GM21825 (cell line): ENCODE results near the gene APCDD1.

Experiments used
- ATAC-seq: cut with Tn5 transposase; IDR thresholded peaks from one replicate; pipeline ENCODE4 v1.9.1; 2021; ENCODE audit warnings: mild to moderate bottlenecking, moderate library complexity; ENCODE audit not compliant: unreplicated experiment

The APCDD1 gene

DNA sequence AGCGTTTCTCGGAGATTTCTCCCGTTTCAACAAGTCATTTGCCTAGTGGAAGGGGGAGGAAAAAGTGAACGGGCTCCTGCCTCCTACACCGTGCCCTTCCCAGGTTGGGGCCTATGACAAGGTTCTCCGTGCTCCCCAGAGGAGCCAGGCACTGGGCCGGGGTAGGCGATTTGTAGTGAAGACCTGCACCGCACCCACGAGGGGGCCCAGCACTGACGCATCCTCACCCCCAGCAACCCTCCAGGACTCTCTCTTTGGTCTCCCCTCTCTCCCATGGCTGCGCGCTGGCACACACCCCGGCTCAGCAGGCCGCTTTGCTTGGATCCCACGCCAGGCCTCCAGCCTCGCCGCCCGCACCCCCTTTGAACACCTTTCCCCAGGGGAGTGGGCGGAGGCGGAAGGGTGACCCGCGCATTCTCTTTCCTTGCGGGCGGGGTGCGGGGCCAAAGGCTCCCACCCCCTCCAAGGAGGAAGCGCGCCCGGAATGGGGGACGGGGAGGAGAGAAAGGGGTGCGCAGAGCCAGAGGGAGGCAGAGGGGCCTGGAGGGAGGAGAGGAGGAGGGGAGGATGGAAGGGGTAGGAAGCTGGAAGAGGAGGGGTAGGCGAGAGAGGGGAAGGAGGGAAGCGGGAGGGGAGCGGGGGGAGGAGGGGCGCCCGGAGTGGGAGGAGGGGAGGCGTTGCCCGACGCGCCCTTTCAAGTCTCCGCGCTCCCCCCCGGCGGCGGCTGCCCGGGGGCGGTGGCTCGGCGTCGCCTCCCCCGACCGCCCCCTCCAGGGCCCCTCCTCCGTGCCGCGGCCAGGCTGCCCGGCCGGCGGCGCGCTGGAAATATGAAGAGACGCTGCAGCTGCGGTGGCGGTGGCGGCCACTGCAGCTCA lies at the start of gene APCDD1:
APCDD1 (plus strand) TSS at position 830 of the 875 bp plus-strand sequence. CDS start 347 bp downstream, outside the sequence.
- no peak for ATAC-seq

DNA sequence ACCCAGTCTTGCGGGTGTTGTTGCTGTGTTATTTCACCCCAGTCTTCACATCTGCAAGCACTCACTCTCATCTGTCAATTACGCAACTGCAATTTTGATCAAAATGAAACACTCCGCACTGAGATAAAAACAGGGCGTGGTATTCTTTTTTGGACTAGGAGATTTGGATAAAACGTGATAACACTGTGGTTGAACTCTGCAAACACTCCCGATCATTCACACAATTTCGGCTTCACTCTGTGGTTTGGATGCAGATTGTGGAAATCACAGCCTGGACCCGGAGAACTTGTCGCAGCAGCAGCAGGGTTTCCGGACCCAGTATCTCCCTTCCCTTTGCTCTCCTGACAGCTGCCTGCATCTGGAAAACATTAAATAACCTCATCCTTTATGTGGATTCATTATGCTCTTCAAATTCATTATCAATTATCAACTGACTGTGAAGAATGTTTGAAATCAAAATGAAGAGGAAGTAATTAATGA lies 49.4 kb upstream of the APCDD1 start:
- no peak for ATAC-seq

DNA sequence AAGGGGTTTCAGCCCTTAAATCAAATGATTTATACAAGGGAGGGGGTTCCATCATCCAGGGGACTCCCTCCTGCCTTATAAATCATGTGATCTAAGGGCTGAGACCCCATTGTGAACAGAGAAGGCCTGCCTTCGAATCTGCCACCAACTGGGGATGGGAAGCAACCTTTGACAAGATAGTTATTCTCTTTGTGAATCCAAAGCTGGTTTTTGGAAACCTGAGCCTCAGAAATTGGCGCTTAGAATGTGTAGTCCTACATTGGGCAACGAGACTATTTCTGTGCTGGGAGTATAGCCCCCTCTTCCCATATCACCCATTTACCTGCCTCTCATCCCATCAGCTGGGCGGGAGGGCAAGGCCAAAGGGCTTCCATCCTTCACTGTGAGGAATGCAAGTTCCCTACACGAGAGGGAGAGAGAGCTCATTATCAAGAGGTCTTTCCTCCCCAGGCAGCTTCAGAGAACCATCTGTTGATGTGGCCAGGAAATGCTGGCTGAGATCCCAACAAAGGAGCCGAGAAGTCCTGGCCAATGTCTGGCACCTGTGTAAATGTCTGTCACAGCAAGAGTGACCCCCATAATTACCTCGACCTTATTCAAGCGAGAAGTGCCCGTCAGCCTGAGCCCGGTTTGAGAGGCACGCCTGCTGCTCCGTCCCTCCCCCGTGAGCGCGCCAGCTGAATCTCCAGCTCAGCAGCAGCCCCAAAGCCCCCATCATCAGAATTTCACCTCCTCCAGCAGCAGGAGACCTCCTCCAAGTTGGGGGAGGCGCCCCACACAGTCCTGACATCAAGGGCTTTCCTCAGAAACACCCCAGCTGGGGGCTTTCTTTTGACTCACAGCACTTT lies 48.4 kb upstream of the APCDD1 start:
- ATAC-seq: no peak

DNA sequence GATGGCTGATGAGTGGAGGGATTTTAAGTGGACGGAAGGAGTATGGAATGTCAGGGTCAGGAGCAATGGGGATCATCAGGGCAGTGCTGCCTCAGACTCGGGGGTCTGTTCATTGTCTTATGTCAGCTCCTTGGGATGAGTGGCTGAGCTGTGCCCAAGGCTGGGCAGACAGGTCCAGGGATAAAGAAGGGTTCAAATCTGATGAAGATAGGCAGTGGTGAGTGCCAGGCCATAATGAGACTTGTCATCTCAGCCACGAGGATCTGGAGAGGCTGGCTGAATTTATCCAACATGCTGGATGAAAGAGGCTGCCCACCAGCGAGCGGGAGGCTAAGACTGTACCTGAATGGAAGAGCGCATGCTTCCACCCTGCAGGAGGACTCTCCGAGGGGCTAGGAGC lies 46.3 kb upstream of the APCDD1 start:
- ATAC-seq: no peak

DNA sequence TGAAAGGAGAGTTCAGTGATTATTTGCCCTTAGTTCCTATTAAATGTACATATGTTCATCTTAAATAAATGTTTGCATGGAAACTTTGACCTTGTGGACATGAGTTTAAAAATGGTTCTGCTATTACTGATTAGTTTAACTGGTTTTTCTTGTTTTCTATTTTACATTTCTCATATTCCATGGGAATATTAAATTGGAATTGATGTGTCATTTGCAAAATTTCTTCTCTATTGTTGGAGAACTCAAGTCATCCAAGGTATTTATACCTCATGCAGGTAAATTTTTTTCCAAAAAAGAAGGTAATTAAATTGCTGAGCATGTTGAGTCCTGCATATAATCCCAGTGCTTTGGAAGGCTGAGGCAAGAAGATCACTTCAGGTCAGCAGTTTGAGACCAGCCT lies 45.4 kb upstream of the APCDD1 start:
- ATAC-seq: no peak

DNA sequence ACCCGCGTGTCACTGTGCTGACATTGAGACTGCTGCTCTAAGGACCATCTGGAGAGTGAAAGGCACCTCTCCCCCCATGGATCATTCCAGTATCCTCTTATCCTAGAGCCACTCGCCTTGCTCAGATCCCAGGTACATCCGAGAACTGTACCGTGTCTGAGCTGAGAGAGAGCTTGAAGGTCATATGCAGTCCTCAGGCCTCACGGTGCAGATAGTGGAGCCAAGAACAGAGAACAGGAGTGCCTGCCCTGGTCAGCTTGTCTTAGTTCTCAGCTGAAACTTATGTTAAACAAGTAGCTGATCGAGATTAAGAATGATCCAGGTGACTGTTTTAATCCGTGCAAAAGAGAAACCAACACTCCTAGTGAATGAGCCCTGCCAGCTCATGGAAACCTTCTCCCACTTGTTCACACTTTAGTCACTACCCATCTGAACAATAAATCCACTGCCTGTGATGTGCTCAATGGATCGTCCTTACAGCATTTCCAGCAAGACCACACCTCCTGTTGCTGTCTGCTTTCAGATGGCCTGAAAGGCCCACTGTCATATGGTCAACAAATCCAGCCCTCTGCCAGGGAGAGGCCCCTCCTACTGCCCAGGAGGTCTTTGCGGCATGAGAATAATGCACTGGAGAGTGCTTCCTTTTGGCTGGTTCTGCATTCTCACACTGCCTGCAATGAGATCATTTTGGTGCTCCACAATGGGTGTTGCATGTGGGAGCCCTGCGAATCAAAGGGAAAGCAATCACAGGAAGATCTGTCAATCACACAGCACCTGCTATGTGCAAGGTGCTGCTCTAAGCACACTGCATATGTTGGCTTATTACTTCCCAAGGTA lies 43.7 kb upstream of the APCDD1 start:
- ATAC-seq: no peak

DNA sequence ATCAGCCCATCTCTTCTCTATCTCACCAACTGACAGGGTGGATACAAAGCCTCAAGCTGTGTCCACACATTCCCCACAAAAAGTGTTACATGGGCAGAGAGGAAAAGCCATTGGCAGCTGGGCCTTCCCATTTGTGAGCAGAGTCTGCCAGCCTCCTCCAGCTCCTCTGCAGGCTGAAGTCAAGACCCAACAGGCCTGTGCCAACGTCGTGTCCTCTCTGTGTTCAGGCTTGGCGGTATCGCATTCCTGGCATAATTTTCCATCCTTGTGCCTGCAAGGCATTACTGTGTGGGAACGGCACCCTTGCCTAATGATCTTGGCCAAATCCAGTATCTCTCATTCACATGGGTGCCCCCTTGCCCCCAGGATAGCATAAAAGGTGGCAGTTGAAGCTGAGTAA lies 41.5 kb upstream of the APCDD1 start:
- ATAC-seq: no peak

DNA sequence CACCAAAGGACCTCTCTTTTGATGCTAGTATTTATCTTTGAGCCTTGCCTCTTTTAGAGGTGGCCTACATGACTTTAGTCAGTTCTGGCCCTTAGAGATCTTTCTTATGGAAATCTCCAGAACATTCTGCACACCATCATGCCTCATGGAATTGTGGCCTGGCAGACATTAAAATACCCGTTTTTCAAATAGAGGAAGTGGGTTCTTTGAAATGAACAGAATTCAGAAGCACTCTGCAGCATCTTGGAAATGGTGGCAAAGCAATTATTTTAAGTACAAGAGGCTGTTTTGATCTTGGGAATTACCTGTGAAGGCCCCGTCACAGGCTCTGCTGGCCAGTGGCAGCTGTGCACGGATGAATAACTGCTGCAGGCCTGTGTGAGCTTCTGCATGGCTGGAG lies 40.7 kb upstream of the APCDD1 start:
- no peak for ATAC-seq

DNA sequence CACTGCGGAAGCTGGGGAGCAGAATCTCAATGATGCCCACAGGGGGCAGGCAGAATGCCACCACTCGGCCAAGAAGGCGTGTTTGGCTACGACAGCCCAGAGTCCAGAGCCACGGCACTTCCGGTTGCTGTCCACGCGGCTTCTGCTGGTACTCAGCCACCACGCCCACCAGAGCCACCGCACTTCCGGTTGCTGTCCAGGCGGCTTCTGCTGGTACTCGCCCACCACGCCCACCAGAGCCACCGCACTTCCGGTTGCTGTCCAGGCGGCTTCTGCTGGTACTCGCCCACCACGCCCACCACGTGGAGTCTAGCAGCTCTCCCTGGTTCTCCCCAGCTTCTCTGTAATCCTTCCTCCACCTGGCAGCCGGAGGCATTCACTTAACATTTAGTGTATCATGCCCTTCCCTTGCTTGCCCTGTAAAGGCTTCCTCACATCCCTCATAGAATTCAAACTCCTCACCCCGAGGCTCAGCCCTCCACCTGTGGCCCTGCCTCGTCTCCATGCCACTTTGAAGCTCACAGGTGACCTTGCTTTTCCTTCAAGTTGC lies 40.1 kb upstream of the APCDD1 start:
- no peak for ATAC-seq

DNA sequence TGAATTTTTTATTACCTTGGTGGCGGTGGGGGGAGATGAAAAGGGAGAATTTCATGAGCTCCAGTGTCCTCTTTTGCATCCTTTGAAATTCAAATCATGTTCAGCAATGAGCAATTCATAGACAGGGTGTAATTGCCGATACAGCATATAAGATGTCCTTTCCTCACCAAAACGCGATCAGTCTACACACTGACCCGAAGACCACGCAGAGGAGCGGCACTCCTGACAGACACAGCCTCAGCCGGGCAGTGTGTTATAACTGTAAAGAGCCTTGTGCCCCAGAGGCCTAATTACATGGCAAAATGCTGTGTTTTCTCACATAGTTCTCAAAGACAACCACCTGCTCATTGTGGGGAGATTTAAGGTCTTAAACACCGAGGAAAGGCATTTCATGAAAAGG lies 38.4 kb upstream of the APCDD1 start:
- ATAC-seq: no peak

DNA sequence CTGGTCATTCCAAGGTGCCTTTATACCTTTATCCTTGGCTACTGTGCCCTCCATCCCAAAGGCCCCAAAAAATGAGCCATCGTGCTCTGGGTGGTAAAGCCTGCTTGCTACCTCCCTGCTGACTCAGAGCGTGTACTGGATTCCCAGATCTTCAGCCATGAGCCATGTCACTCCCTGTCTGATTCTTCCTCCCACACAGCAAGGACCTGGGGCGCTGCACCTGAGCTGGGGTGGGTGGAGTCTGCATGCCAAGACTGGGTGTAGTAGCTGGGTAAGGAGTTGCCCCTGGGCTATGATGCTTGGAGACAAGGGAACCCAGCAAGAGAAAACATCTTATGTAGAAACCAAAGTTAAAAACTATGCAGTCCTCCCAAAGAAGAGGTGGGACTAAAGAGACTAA lies 37.2 kb upstream of the APCDD1 start:
- no peak for ATAC-seq

DNA sequence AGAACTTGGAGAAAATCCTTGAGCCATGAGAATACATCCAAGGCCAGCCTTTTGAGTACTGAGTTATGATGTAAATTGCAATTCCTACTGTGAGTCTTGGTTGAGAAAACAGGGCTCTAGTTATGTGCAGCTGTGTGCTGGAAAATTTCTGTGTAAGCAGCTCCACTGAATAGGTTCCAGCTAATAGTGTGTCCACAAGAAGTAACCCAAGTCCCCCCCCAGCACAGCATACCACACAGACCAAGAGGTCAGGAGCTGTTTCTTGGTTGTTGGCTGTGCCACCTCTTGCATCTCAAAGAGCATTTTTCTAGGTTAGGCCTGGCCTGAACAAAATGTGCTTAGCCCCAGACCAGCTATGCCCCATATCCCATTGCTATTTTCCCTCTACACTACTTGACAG lies 36.8 kb upstream of the APCDD1 start:
- ATAC-seq: no peak

DNA sequence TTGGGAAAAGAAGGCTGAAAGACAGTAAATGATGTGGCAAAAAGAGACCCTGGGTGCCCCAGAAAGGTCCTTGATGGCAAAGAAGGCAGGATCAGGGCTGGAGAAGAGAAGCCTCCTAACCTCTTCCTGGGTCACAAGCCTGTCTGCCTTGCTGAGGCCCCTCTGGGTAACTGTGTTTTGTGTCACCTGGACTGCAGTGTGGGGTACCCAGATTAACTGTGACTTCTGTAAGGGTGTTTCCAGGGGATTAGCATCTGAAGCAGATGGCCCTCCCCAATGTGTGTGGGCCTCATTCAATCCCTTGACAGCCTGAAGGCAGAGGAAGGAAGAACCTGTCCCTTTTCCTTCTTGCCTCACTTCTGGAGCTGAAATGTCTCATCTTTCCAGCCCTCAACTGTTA lies 35.6 kb upstream of the APCDD1 start:
- ATAC-seq: no peak

DNA sequence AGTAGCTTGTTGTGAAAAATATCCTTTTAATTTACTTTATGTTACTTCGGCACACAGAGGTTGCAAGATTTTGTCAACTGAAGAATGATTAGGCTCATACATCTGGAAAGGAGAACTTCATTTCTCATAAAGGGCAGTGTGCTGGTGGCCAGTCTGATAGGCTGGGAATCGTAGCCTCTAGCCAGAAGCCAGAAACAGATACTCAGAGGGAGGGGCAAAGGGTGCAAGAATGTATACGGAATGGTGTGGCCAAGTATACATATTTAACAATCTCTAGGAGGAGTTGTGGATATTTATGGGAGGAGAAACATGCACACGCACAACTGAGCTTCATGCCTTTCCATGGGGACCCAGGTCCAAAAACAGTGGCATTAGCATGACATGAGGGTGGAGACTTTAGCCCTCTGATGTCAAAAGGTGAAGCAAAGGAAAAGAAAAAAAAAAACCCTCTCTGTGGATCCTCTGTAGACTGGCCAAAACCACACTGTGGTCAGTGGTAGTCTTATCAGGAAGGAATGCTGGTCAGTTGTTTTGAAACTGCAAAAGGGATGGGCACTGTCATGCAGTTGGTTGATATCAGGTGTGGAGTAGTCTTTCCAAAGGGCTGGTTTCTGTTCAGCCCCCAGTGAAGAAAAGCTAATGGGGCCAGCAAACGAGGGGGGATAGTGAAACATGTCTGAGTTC lies 34.9 kb upstream of the APCDD1 start:
- no peak for ATAC-seq

DNA sequence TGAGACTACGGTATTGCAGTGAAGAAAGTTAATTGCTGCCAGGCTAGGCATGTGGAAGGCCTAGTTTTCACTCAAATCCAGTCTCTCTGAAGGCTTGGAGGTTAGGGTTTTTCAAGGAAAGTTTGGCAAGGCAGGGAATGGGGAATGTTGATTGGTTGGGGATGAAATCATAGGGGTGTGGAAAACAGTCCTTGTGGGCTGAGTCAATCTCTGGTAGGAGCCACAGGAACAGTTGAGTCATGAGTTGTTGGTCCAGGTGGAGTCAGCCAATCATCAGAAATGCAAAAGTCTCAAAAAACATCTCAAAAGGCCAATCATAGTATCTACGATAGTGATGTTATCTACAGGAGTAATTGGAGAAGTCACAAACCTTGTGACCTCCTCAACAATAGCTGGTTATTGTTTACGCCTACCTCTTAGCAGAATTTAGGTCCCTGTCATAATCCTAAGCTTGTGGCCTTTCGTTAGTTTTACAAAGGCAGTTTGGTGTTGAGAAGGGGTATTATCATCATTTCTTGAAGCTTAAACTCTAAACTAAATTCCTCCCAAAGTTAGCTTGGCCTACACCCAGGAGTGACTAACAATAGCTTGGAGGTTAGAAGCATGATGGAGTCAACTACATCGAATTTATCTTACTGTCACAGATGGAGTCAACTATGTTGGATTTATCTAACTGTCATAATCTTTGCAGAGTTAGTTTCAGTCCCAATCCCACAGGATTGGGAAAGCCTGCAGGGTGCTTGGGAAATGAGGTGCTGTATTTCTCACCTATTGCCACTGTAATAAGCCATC lies 33.7 kb upstream of the APCDD1 start:
- no peak for ATAC-seq

DNA sequence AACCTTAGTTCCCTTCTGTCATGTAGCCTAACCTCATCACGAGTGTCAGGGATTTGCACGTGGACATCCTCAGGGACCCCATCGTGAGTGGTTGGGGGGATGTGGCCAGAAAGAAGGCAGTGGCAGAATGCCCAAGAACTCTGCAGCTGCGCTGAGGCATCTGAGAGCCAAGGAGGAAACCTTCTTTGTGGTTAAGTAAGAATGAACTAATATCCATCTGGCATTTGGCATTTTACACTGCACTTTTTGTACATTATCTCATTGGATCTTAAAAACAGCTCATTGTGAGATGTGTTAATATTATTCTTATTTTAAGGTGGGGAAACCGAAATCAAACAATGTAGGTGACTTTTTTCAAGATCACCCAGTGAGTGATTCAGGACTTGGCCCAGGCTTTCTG lies 32.6 kb upstream of the APCDD1 start:
- ATAC-seq: no peak

DNA sequence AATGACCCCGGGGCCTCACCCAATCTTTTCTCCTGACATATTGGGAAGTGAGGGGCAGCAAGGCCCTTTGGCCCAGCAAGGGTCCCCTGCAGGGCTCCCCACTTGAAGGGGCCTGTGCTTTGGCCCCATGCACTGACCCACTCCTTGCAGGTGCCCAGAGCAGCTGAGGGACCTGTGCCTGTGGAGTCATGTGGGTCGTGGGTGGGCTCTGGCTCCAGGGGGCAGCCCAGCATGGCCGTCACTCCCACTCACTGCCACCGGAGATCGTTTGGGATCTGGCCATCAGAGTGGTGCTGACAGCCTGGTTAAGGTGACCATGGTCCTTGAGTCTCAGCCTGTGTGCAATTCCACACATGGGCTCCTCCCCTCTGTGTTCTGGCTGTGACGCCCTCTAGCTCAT lies 31.7 kb upstream of the APCDD1 start:
- no peak for ATAC-seq

DNA sequence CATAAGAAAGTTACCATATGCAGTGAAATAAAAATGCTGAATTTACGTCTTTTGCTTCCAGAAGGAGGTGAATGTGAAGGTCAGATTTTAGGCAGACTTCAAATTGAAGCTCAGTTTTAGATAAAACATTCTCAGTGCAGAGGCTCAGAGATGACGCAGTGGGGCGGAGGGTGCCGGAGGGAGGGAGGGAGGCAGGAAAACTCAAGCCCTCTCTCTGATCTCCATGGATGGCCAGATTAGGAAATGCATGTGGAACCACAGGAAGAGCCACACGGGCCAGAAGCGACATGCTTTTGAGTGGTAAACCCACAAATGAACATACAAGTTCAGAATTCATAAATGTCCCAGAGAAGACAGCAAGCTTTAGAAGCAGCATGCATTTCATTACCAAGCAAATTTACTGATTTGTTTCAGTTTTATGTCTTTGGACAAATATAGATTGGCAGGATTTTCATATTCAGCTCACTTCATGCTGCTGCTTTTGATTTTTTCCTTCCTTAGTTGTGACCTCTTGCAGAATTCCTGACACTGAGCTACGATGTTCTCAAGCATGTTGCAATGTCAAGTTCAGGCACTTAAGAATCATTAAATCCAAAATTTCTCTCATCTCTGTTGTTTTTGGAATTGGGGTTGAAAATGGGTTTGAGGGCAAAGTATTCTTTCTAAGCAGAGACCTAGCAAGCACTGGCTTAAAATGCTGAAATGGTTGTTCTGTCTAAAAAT lies 29.7 kb upstream of the APCDD1 start:
- ATAC-seq: no peak

DNA sequence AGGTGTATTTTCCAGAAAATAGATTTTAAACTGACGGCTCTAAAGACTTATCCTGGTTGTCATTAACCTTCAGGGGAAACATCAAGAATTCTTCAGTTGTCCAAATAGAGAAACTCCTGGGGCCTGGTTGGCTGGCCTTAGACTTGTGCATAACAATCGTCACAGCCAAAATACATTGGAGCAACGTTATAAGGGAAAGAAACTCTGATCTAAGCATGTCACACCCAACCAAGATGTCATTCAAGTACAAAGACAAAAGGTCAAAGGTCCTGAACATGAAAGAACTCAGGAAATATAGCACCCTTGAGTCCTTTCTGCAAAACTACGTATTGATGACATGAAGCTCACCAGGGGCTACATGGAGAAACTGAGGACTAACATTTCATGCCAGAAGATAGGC lies 23.8 kb upstream of the APCDD1 start:
- ATAC-seq: no peak
